Body of pancreas (tissue), 4 donors: Measurements from ENCODE around the gene AK1. TPM values are rescaled to one million over a fixed set of nuclear protein-coding genes. Genes with fewer than 3 reads are reported as not detected.

Experiments
- ATAC-seq: fragments of 150-250 bp; one replicate; pipeline ENCODE4 v1.9.1; 2016
- DNase-seq, 4 donors: peaks; one replicate each; pipeline ENCODE4 v3.0.0-alpha.2; 2019
- H3K27ac ChIP-seq, 4 donors: fragments of 200-600 bp; sonication (generic); 1 replicate in 3 of 4; 2 replicates in 1 of 4; pipeline versions ENCODE4 v1.5.1 to v1.6.1; 2016 to 2019; ENCODE audit warnings: mild to moderate bottlenecking in 1 of 4, mixed read lengths in 1 of 4, moderate library complexity in 1 of 4
- H3K27me3 ChIP-seq, 2 donors: fragments of 200-600 bp; sonication (generic); one replicate each; pipeline ENCODE4 v1.6.0; 2016; ENCODE audit warnings: mild to moderate bottlenecking in 1 of 2
- H3K36me3 ChIP-seq, 2 donors: fragments of 200-600 bp; sonication (generic); replicated peaks in 1 of 2; 2 replicates each; pipeline ENCODE4 v1.5.1; 2016; ENCODE audit warnings: low read depth in 2 of 2; ENCODE audit not compliant: insufficient read depth in 1 of 2
- H3K4me1 ChIP-seq: fragments of 200-600 bp; sonication (generic); one replicate; pipeline ENCODE4 v1.6.0; 2016
- H3K4me3 ChIP-seq, 2 donors: fragments of 200-600 bp; sonication (generic); 1 replicate in 1 of 2; 2 replicates in 1 of 2; pipeline ENCODE4 v1.5.1; 2016 to 2019
- H3K9me3 ChIP-seq, 3 donors: fragments of 200-600 bp; sonication (generic); 1 replicate in 2 of 3; 2 replicates in 1 of 3; pipeline ENCODE4 v1.5.1; 2016
- CTCF ChIP-seq, 7 experiments: fragments of 450-650 bp in 4 of 7; fragments of 200-600 bp in 3 of 7; sonication (generic) in 3 of 7; IDR thresholded peaks; one replicate each; pipeline ENCODE4 v1.5.1; 2016 to 2019; ENCODE audit warnings: antibody characterized with exemption in 7 of 7
- POLR2A ChIP-seq, 3 donors: fragments of 450-650 bp; IDR thresholded peaks; one replicate each; pipeline ENCODE4 v1.6.1; 2016; ENCODE audit warnings: antibody characterized with exemption in 3 of 3, mild to moderate bottlenecking in 2 of 3
- WGBS, 2 donors: methylation state at CpG; one replicate each; pipeline ENCODE4 v1.1.5; 2017; 5-methylcytosine and 5-hydroxymethylcytosine counted together
- intact Hi-C: fragments of 100-400 bp; cut with DNase I; formaldehyde crosslinking; loops from one replicate; pipeline ENCODE4 v1.15.1; 2023
- total RNA-seq, 2 donors: library from RNA; depleted of rRNA; stranded (reverse); fragments of >200 nt; gene quantifications; one replicate each; pipeline ENCODE4 v1.1.0, GENCODE V29; 2016

AK1 gene
- total RNA-seq, 2 donors from 2014 or later: 8.8 to 23.7 TPM

- ATAC-seq: no peak
- Histone ChIP-seq H3K27ac (peak overlapping the region in 1 of 4 donors; percentile 67), H3K27me3 (no peaks in the 10 kb centered on the region), H3K36me3 (no peaks in the 10 kb centered on the region), H3K9me3 (no peaks in the 10 kb centered on the region), H3K4me3 (no peak overlapping the region), H3K4me1 (peaks cover 22% of the 10 kb centered on the region)
- TF ChIP-seq POLR2A (IDR thresholded peaks at IDR 0.05) (no peak), CTCF (IDR thresholded peaks at IDR 0.05) (no peak)
- no peak for DNase-seq
- intact Hi-C loops: no loop called here
- 58 to 85% methylated on average over 3 to 4 of the region's 4 CpGs for WGBS, 2 donors
Observed at GRCh38 chr9:127857278-127857677, 20.2 kb downstream of the AK1 start.

- Histone ChIP-seq H3K27ac (no peak overlapping the region), H3K4me3 (no peak overlapping the region), H3K4me1 (peaks cover 21% of the 10 kb centered on the region), H3K9me3 (no peaks in the 10 kb centered on the region), H3K36me3 (no peaks in the 10 kb centered on the region), H3K27me3 (no peaks in the 10 kb centered on the region)
- intact Hi-C loops: no loop called here
- ATAC-seq (no peak), DNase-seq (no peak)
- no peak for TF ChIP-seq POLR2A (IDR thresholded peaks at IDR 0.05)
- no peak for TF ChIP-seq CTCF (IDR thresholded peaks at IDR 0.05)
- 78 to 85% methylated on average over 3 to 8 of the region's 8 CpGs for WGBS, 2 donors
Observed at GRCh38 chr9:127856729-127857116, 20.8 kb downstream of the AK1 start.

- TF ChIP-seq POLR2A (IDR thresholded peaks at IDR 0.05): no peak
- no peak for TF ChIP-seq CTCF (IDR thresholded peaks at IDR 0.05)
- no peak overlapping the region for H3K4me3 ChIP-seq
- DNase-seq: no peak
- WGBS, 2 donors: 54 to 60% methylated on average over 6 to 8 of the region's 11 CpGs
- H3K4me1 ChIP-seq: peaks cover 21% of the 10 kb centered on the region
- intact Hi-C loops: no loop called here
- H3K27me3 ChIP-seq: no peaks in the 10 kb centered on the region
- H3K9me3 ChIP-seq: no peaks in the 10 kb centered on the region
- no peaks in the 10 kb centered on the region for H3K36me3 ChIP-seq
- no peak for ATAC-seq
- H3K27ac ChIP-seq: no peak overlapping the region
Observed at GRCh38 chr9:127856094-127856728, 21.3 kb downstream of the AK1 start.

- DNase-seq (no peak), ATAC-seq (no peak)
- 89 to 96% methylated on average over 5 of the region's 5 CpGs for WGBS, 2 donors
- no peak for TF ChIP-seq POLR2A (IDR thresholded peaks at IDR 0.05)
- TF ChIP-seq CTCF (IDR thresholded peaks at IDR 0.05): no peak
- intact Hi-C loops: no loop called here
- Histone ChIP-seq H3K36me3 (no peaks in the 10 kb centered on the region), H3K4me3 (no peak overlapping the region), H3K4me1 (peaks cover 21% of the 10 kb centered on the region), H3K27me3 (no peaks in the 10 kb centered on the region), H3K27ac (no peak overlapping the region), H3K9me3 (no peaks in the 10 kb centered on the region)
Observed at GRCh38 chr9:127855522-127855921, 22.0 kb downstream of the AK1 start.

- H3K4me1 ChIP-seq: peaks cover 21% of the 10 kb centered on the region
- H3K4me3 ChIP-seq: no peak overlapping the region
- ATAC-seq (no peak), DNase-seq (no peak)
- no peak for TF ChIP-seq POLR2A (IDR thresholded peaks at IDR 0.05)
- no peak for TF ChIP-seq CTCF (IDR thresholded peaks at IDR 0.05)
- no peaks in the 10 kb centered on the region for H3K9me3 ChIP-seq
- H3K27ac ChIP-seq: peak overlapping the region in 3 of 4 donors; percentile 30 to 79 (median 72)
- no peaks in the 10 kb centered on the region for H3K27me3 ChIP-seq
- intact Hi-C loops: no loop called here
- WGBS, 2 donors: 61 to 75% methylated on average over 10 to 11 of the region's 11 CpGs
- H3K36me3 ChIP-seq: no peaks in the 10 kb centered on the region
Observed at GRCh38 chr9:127854960-127855359, 22.5 kb downstream of the AK1 start.
